ENCODE data around the gene TMEM187. TPM values are rescaled to one million over a fixed set of nuclear protein-coding genes. Genes with fewer than 3 reads are reported as not detected.
A peak's percentile ranks its signal among the peaks of the same experiment; 100 is the strongest.

TMEM187 gene
- total and polyA plus RNA-seq, 10 of the 15 experiments (the other 5 are each of a cell fraction or from before 2014, with no cell fraction given) = 0.45 to 8.5 (median 4.1) TPM

DNA sequence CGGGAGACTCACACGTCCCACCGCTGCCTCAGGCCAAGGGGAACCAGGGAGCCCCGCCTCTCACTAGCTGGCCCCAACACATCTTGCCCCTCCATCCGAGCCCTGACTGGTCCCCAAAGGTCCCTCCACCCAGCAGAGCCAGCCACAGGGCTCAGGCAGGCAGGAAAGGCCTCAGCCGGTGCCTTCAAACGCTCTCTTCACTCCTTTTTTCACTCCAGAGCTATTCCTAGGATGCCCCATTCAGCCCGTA lies 45.0 kb upstream of the TMEM187 start (continued):
- no peak for TF ChIP-seq E2F8 (IDR thresholded peaks at IDR 0.05; ENCODE audit: low read depth, partially characterized antibody)
- no peak for TF ChIP-seq CREM (IDR thresholded peaks at IDR 0.05; ENCODE audit: low read depth)
- no peak for TF ChIP-seq SP1 (IDR thresholded peaks at IDR 0.05; ENCODE audit: low read depth, low read length)
- no peak; a peak in 1 of 6 replicates for TF ChIP-seq CTCF (IDR thresholded peaks at IDR 0.05 in 2 of 3, conservative IDR thresholded peaks at IDR 0.05 in 1 of 3; ENCODE audit: control insufficient read depth in 2 of 3, extremely low read depth in 1 of 3, insufficient read depth in 1 of 3, low read depth in 3 of 3, low read length in 3 of 3)
- no peak for TF ChIP-seq PML (IDR thresholded peaks at IDR 0.05; ENCODE audit: low read length)
- no peak for TF ChIP-seq IKZF2 (IDR thresholded peaks at IDR 0.05)
- TF ChIP-seq ZNF207 (IDR thresholded peaks at IDR 0.05; ENCODE audit: borderline replicate concordance) = no peak
- TF ChIP-seq, protein P1, sequence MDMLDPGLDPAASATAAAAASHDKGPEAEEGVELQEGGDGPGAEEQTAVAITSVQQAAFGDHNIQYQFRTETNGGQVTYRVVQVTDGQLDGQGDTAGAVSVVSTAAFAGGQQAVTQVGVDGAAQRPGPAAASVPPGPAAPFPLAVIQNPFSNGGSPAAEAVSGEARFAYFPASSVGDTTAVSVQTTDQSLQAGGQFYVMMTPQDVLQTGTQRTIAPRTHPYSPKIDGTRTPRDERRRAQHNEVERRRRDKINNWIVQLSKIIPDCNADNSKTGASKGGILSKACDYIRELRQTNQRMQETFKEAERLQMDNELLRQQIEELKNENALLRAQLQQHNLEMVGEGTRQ (IDR thresholded peaks at IDR 0.05; ENCODE audit: borderline replicate concordance, low read depth, low read length) = no peak
- no peak for TF ChIP-seq STAT3 (IDR thresholded peaks at IDR 0.05; ENCODE audit: low read depth, low read length)
- TF ChIP-seq, protein P2, sequence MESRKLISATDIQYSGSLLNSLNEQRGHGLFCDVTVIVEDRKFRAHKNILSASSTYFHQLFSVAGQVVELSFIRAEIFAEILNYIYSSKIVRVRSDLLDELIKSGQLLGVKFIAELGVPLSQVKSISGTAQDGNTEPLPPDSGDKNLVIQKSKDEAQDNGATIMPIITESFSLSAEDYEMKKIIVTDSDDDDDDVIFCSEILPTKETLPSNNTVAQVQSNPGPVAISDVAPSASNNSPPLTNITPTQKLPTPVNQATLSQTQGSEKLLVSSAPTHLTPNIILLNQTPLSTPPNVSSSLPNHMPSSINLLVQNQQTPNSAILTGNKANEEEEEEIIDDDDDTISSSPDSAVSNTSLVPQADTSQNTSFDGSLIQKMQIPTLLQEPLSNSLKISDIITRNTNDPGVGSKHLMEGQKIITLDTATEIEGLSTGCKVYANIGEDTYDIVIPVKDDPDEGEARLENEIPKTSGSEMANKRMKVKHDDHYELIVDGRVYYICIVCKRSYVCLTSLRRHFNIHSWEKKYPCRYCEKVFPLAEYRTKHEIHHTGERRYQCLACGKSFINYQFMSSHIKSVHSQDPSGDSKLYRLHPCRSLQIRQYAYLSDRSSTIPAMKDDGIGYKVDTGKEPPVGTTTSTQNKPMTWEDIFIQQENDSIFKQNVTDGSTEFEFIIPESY (IDR thresholded peaks at IDR 0.05) = no peak
- no peak for TF ChIP-seq NFYA (IDR thresholded peaks at IDR 0.05; ENCODE audit: borderline replicate concordance, low read depth, low read length)
- no peak for TF ChIP-seq BCLAF1 (IDR thresholded peaks at IDR 0.05)
- TF ChIP-seq RUNX3 (IDR thresholded peaks at IDR 0.05; ENCODE audit: low read length) = peak; percentile 18; the same call in 1 of the 2 replicates
- TF ChIP-seq POLR2AphosphoS5 (IDR thresholded peaks at IDR 0.05; ENCODE audit: low read length) = peak; percentile 39; the same call in 1 of the 2 replicates
- TF ChIP-seq NFIC (IDR thresholded peaks at IDR 0.05; ENCODE audit: low read depth, low read length) = no peak

Data from GM12878 (cell line).